MM.1S (cell line): ENCODE results near the gene PBXIP1.

ENCODE experiments used
- DNase-seq: peaks from one replicate; pipeline ENCODE4 v3.0.0-alpha.2; 2015
- H2AFZ ChIP-seq: fragments of 300-600 bp; sonication (generic); 2 replicates; pipeline ENCODE4 v1.6.0; 2016; ENCODE audit warnings: antibody characterized with exemption, low read length
- H3F3A ChIP-seq: fragments of 300-600 bp; sonication (generic); 2 replicates; pipeline ENCODE4 v1.6.1; 2016; ENCODE audit warnings: mild to moderate bottlenecking, antibody characterized with exemption, low read length, moderate library complexity, mixed read lengths; ENCODE audit not compliant: insufficient read depth
- H3K27ac ChIP-seq: fragments of 300-600 bp; sonication (generic); 2 replicates; pipeline ENCODE4 v1.5.1; 2016; ENCODE audit warnings: mild to moderate bottlenecking, low read length
- H3K27me3 ChIP-seq: fragments of 300-600 bp; sonication (generic); replicated peaks from 2 replicates; pipeline ENCODE4 v1.6.0; 2016; ENCODE audit warnings: low read length; ENCODE audit not compliant: insufficient read depth
- H3K36me3 ChIP-seq: fragments of 300-600 bp; sonication (generic); replicated peaks from 2 replicates; pipeline ENCODE4 v1.6.1; 2016; ENCODE audit warnings: mild to moderate bottlenecking, low read length, mixed read lengths; ENCODE audit not compliant: insufficient read depth
- H3K4me1 ChIP-seq: fragments of 300-600 bp; sonication (generic); 2 replicates; pipeline ENCODE4 v1.6.1; 2016; ENCODE audit warnings: low read length, mixed read lengths
- H3K4me2 ChIP-seq: fragments of 300-600 bp; sonication (generic); 2 replicates; pipeline ENCODE4 v1.6.0; 2016; ENCODE audit warnings: low read depth, low read length
- H3K4me3 ChIP-seq: fragments of 300-600 bp; sonication (generic); 2 replicates; pipeline ENCODE4 v1.5.1; 2016; ENCODE audit warnings: low read length, mixed read lengths
- H3K79me2 ChIP-seq: fragments of 300-600 bp; sonication (generic); 2 replicates; pipeline ENCODE4 v1.6.1; 2016; ENCODE audit warnings: mixed run types, low read length, mixed read lengths
- H3K9ac ChIP-seq: fragments of 300-600 bp; sonication (generic); 2 replicates; pipeline ENCODE4 v1.6.1; 2016; ENCODE audit warnings: low read length, mixed read lengths
- H3K9me2 ChIP-seq: fragments of 300-600 bp; sonication (generic); replicated peaks from 2 replicates; pipeline ENCODE4 v1.6.1; 2016; ENCODE audit warnings: mild to moderate bottlenecking, low read length, mixed read lengths; ENCODE audit not compliant: insufficient read depth
- H3K9me3 ChIP-seq: fragments of 300-600 bp; sonication (generic); replicated peaks from 2 replicates; pipeline ENCODE4 v1.6.1; 2016; ENCODE audit warnings: mild to moderate bottlenecking, low read length, mixed read lengths; ENCODE audit not compliant: insufficient read depth
- H4K20me1 ChIP-seq: fragments of 300-600 bp; sonication (generic); 2 replicates; pipeline ENCODE4 v1.6.1; 2016; ENCODE audit warnings: mild to moderate bottlenecking, low read length, moderate library complexity, mixed read lengths; ENCODE audit not compliant: insufficient read depth
- CTCF ChIP-seq: fragments of 300-600 bp; sonication (generic); IDR thresholded peaks from 2 replicates; pipeline ENCODE4 v1.5.1; 2016; ENCODE audit warnings: antibody characterized with exemption, low read length, mixed read lengths
- EZH2 ChIP-seq: fragments of 300-600 bp; sonication (generic); optimal IDR thresholded peaks from 2 replicates; pipeline ENCODE3; 2017; ENCODE audit warnings: low read depth, mild to moderate bottlenecking, antibody characterized with exemption, low read length, mixed read lengths
- EZH2phosphoT487 ChIP-seq: fragments of 300-600 bp; sonication (generic); IDR thresholded peaks from 2 replicates; pipeline ENCODE4 v1.6.1; 2018; ENCODE audit warnings: antibody characterized with exemption, low read length

The PBXIP1 gene

GRCh38 chr1:154969860-154970452, 14.1 kb upstream of the PBXIP1 start:
- H3K9me2 ChIP-seq = no peaks in the 10 kb centered on the region
- H3K4me3 ChIP-seq = peak overlapping the region; percentile 53
- peaks cover 34% of the 10 kb centered on the region for H3K4me1 ChIP-seq
- DNase-seq = no peak
- H3K27me3 ChIP-seq = no peaks in the 10 kb centered on the region
- peak overlapping the region; percentile 73 for H3K9ac ChIP-seq
- TF ChIP-seq EZH2 (no peak), EZH2phosphoT487 (no peak), CTCF (no peak)
- H3K27ac ChIP-seq = peak overlapping the region; percentile 65; the same call in 1 of the 2 replicates
- H3K36me3 ChIP-seq = peaks cover 20% of the 10 kb centered on the region
- peak overlapping the region; percentile 86 for H3K4me2 ChIP-seq
- peaks cover 89% of the 10 kb centered on the region for H3K79me2 ChIP-seq
- no peaks in the 10 kb centered on the region for H3K9me3 ChIP-seq
- peaks cover 22% of the 10 kb centered on the region for H3F3A ChIP-seq
- no peak overlapping the region for H2AFZ ChIP-seq
- no peaks in the 10 kb centered on the region for H4K20me1 ChIP-seq

GRCh38 chr1:154969246-154969645, 13.3 kb upstream of the PBXIP1 start:
- no peak overlapping the region; the same call in 1 of the 2 replicates for H3K9ac ChIP-seq
- no peaks in the 10 kb centered on the region for H3K27me3 ChIP-seq
- no peaks in the 10 kb centered on the region for H4K20me1 ChIP-seq
- peaks cover 22% of the 10 kb centered on the region for H3F3A ChIP-seq
- no peak overlapping the region for H3K27ac ChIP-seq
- no peaks in the 10 kb centered on the region for H3K9me3 ChIP-seq
- no peak for DNase-seq
- peaks cover 20% of the 10 kb centered on the region for H3K36me3 ChIP-seq
- TF ChIP-seq CTCF (no peak), EZH2 (no peak), EZH2phosphoT487 (no peak)
- H2AFZ ChIP-seq = no peak overlapping the region
- H3K4me1 ChIP-seq = peaks cover 34% of the 10 kb centered on the region
- H3K4me2 ChIP-seq = peak overlapping the region; percentile 86; the same call in 1 of the 2 replicates
- no peak overlapping the region for H3K4me3 ChIP-seq
- no peaks in the 10 kb centered on the region for H3K9me2 ChIP-seq
- H3K79me2 ChIP-seq = peaks cover 92% of the 10 kb centered on the region

- Histone ChIP-seq H3K4me3 (no peak overlapping the region), H3K4me2 (no peak overlapping the region)
Observed at GRCh38 chr1:154968731-154969130, 12.8 kb upstream of the PBXIP1 start.

GRCh38 chr1:154967331-154967950, 11.5 kb upstream of the PBXIP1 start:
- Histone ChIP-seq H3K4me1 (peaks cover 45% of the 10 kb centered on the region), H3K27me3 (no peaks in the 10 kb centered on the region), H3K79me2 (peaks cover 96% of the 10 kb centered on the region), H3K9ac (no peak overlapping the region), H3K27ac (no peak overlapping the region), H3K9me2 (no peaks in the 10 kb centered on the region), H4K20me1 (no peaks in the 10 kb centered on the region), H3K36me3 (peaks cover 25% of the 10 kb centered on the region), H3F3A (peaks cover 21% of the 10 kb centered on the region), H3K4me3 (no peak overlapping the region), H3K4me2 (no peak overlapping the region), H3K9me3 (no peaks in the 10 kb centered on the region), H2AFZ (no peak overlapping the region)
- DNase-seq = no peak
- TF ChIP-seq CTCF = no peak
- TF ChIP-seq EZH2phosphoT487 = no peak
- TF ChIP-seq EZH2 = no peak

More at GRCh38 chr1:154968731-154969130, 12.8 kb upstream of the PBXIP1 start:
- Histone ChIP-seq H4K20me1 (no peaks in the 10 kb centered on the region), H3K9me2 (no peaks in the 10 kb centered on the region), H3K27ac (no peak overlapping the region), H3K9ac (no peak overlapping the region; the same call in 1 of the 2 replicates), H3K79me2 (peaks cover 96% of the 10 kb centered on the region), H3K4me1 (peaks cover 38% of the 10 kb centered on the region), H2AFZ (no peak overlapping the region), H3K36me3 (peaks cover 21% of the 10 kb centered on the region), H3K27me3 (no peaks in the 10 kb centered on the region), H3F3A (peaks cover 22% of the 10 kb centered on the region), H3K9me3 (no peaks in the 10 kb centered on the region)
- no peak for DNase-seq
- TF ChIP-seq EZH2 = no peak
